Activated CD4-positive, CD25-positive, alpha-beta regulatory T cell treated with anti-CD3 and anti-CD28 coated beads, Interleukin-2, amount 50 U/mL, for 16 hours (primary cell): ENCODE data around the gene NANOS3.
"Not testable (repeated sequence)": the region's sequence is repeated elsewhere in the genome, so short reads cannot be mapped to it uniquely, and the experiment has no call there.

Experiments used
- DNase-seq: peaks from one replicate; pipeline ENCODE4 v3.0.0-alpha.2; 2020; ENCODE audit warnings: low read depth, low spot score

The NANOS3 gene

DNA sequence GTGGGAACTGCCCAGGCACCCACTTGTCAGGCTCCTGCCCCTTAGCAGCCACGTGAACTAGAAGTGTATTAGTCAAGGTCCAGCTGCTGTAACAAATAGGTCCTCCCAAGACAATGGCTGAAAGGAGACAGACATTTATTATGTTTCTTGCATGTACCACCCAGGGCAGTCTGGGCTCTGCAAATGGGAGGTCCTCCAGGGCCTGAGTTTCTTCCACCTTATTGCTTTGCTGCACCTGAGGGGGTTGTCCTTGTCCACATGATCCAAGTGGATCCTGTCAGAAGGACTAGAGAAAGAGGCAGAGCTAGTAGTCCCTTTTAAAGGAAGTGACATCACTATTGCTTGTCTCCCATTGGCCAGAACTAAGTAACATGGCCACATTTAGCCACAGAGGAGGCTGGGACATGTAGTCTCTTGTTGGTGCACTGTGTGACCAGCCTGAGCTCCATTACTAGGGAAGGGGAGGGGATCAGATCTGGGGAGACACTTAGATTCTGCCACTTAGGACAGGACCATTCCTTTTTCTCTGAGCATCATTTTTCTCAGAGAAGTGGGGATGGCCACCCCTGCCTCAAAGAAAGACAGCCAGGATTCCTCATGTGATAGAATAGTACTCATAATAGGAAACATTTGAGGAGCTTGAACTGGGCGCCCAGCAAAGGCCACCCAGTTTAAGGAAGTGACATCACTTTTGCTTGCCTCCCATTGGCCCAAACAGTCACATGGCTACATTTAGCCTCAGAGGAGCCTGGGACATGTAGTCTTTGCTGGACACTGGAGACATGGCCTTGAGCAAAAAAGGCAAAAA lies 44.2 kb downstream of the NANOS3 start:
- DNase-seq = no peak

DNA sequence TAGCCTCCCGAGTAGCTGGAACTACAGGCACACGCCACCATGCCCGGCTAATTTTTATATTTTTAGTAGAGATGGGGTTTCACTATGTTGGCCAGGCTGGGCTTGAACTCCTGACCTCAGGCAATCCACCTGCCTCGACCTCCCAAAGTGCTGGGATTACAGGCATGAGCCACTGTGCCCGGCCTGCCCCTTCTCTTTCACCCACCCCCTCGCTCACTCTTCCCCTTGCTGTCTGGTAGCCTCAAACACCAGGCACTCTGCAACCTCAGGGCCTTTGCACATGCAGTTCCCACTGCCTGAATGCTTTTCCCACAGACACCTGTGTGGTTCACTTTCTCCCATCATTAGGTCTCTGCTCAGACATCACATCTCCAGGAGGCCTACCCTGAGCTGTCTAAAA lies 45.2 kb downstream of the NANOS3 start:
- DNase-seq = not testable (repeated sequence)

DNA sequence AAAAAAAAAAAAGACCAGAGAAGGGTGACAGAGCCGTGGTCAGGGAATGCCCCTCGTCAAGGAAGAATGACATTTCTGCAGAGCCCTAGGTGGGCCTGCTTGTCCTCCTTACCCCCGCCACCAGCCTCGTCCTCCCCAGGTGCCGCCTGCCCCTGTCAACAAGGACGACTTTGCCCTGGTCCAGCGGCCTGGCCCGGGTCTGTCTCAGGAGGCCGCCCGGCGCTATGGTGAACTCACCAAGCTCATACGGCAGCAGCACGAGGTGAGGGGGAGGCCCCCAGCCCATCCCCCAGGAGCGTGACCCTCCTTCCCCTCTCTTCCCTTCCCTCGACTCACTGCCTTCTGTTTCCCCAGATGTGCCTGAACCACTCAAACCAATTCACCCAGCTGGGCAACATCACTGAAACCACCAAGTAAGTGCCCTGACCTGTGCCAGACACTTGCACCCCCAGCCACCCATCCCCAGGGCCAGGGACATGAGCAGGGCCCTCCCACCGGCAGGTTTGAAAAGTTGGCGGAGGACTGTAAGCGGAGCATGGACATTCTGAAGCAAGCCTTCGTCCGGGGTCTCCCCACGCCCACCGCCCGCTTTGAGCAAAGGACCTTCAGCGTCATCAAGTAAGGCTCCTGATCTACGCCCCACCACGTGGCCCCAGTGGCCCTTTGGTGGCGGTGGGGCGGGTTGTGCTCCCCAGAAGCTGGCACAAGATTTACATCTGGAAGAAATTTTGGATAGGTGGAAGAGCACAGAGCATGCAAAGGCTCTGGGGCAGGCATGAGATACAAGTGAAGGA lies 46.5 kb downstream of the NANOS3 start:
- no peak for DNase-seq

DNA sequence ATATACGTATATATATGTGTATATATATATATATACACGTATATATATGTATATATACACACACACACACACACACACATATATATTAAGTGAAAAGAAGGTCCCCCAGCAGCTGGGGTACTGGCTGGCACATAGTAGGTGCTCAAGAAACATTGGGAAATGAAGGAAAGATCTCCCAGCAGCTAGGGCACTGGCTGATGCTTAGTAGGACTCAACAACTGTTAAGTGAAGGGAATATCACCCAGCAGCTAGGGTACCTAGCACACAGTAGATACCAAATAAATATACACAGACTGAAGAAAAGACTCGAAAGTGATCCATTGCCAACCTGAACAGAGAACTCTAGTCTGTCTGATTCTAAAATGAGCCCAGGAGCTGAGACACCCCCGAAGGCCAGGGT lies 49.1 kb downstream of the NANOS3 start:
- no peak for DNase-seq

DNA sequence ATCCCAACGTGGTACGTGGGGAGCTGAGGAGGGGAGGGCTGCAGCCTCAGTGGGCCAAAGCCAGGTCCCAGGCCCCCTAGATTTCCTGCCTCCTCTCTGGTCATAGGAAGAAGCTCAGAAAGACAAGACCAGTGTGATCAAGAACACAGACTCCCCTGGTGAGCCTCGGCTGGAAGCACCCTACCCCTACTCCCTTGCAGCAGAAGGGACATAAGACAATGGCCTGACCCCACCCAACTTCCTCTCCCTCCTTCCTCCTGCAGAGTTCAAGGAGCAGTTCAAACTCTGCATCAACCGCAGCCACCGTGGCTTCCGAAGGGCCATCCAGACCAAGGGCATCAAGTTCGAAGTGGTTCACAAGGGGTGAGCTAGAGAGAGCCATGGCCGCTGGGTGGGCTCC lies 49.8 kb downstream of the NANOS3 start:
- no peak for DNase-seq

DNA sequence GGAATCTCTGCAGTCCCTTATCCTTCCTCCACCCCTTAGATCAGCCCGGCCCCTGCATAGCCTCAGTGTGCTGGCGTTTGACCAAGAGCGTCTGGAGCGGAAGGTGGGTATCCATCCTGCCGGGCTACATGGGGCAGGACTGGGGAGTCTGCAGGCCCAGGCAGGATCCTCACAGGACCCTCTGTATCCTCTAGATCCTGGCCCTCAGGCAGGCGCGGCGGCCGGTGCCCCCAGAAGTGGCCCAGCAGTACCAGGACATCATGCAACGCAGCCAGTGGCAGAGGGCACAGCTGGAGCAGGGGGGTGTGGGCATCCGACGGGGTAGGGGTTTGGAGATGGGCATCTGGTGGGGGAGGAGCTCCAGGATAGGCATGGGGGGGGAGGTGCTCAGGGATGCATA lies 52.4 kb downstream of the NANOS3 start:
- no peak for DNase-seq

DNA sequence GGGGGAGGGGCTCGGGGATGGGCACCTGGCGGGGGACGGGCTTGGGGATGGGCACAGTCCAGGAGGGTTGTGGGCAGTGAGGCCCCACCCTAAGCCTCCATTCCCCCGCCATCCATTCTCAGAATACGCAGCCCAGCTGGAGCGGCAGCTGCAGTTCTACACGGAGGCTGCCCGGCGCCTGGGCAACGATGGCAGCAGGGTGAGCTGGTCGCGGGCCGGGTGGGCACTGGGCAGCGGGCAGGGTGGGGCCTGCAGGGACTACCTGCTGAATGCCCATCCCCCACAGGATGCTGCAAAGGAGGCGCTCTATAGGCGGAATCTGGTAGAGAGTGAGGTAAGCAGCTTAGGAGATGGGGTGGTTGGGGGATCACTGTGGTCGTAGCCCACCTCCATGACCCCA lies 53.0 kb downstream of the NANOS3 start:
- no peak for DNase-seq
